Hepatocyte (in vitro differentiated cells): ENCODE measurements around the gene KRTAP10-8. TPM values are rescaled to one million over a fixed set of nuclear protein-coding genes. Genes with fewer than 3 reads are reported as not detected.

Experiments
- DNase-seq: peaks from one replicate; pipeline ENCODE4 v3.0.0-alpha.2; 2016; ENCODE audit warnings: low spot score
- H2AFZ ChIP-seq: fragments of 200-600 bp; sonication (generic); 2 replicates; pipeline ENCODE4 v1.6.0; 2016; ENCODE audit warnings: antibody characterized with exemption, mild to moderate bottlenecking
- H3K27ac ChIP-seq: fragments of 200-600 bp; sonication (generic); 2 replicates; pipeline ENCODE4 v1.5.1; 2016; ENCODE audit warnings: mild to moderate bottlenecking
- H3K27me3 ChIP-seq: fragments of 200-600 bp; sonication (generic); 2 replicates; pipeline ENCODE4 v1.6.1; 2016
- H3K36me3 ChIP-seq: fragments of 200-600 bp; sonication (generic); replicated peaks from 2 replicates; pipeline ENCODE4 v1.5.1; 2016; ENCODE audit warnings: low read depth; ENCODE audit not compliant: insufficient read depth
- H3K4me1 ChIP-seq: fragments of 200-600 bp; sonication (generic); 2 replicates; pipeline ENCODE4 v1.5.1; 2016; ENCODE audit warnings: mild to moderate bottlenecking, moderate library complexity; ENCODE audit not compliant: insufficient read depth
- H3K4me2 ChIP-seq: fragments of 200-600 bp; sonication (generic); 2 replicates; pipeline ENCODE4 v1.6.0; 2016
- H3K4me3 ChIP-seq: fragments of 200-600 bp; sonication (generic); 2 replicates; pipeline ENCODE4 v1.5.1; 2016; ENCODE audit warnings: mild to moderate bottlenecking
- H3K79me2 ChIP-seq: fragments of 200-600 bp; sonication (generic); 2 replicates; pipeline ENCODE4 v1.6.0; 2017; ENCODE audit warnings: mild to moderate bottlenecking
- H3K9me2 ChIP-seq: fragments of 200-600 bp; sonication (generic); replicated peaks from 2 replicates; pipeline ENCODE4 v1.6.0; 2017; ENCODE audit warnings: mild to moderate bottlenecking; ENCODE audit not compliant: insufficient read depth
- H3K9me3 ChIP-seq: fragments of 200-600 bp; sonication (generic); 2 replicates; pipeline ENCODE4 v1.5.1; 2016; ENCODE audit warnings: low read depth, mild to moderate bottlenecking
- H4K20me1 ChIP-seq: fragments of 200-600 bp; sonication (generic); 2 replicates; pipeline ENCODE4 v1.6.0; 2016; ENCODE audit warnings: mild to moderate bottlenecking; ENCODE audit not compliant: insufficient read depth, poor library complexity, severe bottlenecking
- EZH2 ChIP-seq: fragments of 200-600 bp; sonication (generic); IDR thresholded peaks from 2 replicates; pipeline ENCODE4 v1.6.1; 2016; ENCODE audit warnings: antibody characterized with exemption, mild to moderate bottlenecking, borderline replicate concordance
- EZH2phosphoT487 ChIP-seq: fragments of 200-600 bp; sonication (generic); IDR thresholded peaks from one replicate; pipeline ENCODE4 v1.6.1; 2018; ENCODE audit warnings: antibody characterized with exemption, mild to moderate bottlenecking, low read depth, moderate library complexity; ENCODE audit not compliant: unreplicated experiment, severe bottlenecking
- WGBS: methylation state at CpG from one replicate; pipeline ENCODE4 v1.1.6; 2016; ENCODE audit warnings: low lambda C conversion rate; ENCODE audit errors: missing lambda C conversion rate; 5-methylcytosine and 5-hydroxymethylcytosine counted together
- polyA plus RNA-seq: library from polyadenylated mRNA; unstranded; fragments of >200 nt; fragmentation: Nextera tagmentation; extraction: Ambion mirVana; gene quantifications from 2 replicates; pipeline ENCODE4 v1.2.1, GENCODE V29; 2016
- total RNA-seq: library from RNA; depleted of rRNA; stranded (reverse); fragments of >200 nt; gene quantifications from 2 replicates; pipeline ENCODE4 v1.2.3, GENCODE V29; 2014
- TF ChIP-seq, protein P1 (sequence below): fragments of 200-600 bp; sonication (generic); IDR thresholded peaks from 2 replicates; pipeline ENCODE4 v1.5.1; 2016; ENCODE audit warnings: antibody characterized with exemption, mild to moderate bottlenecking; ENCODE audit not compliant: poor library complexity

KRTAP10-8 gene
- total RNA-seq (not detected in 2 replicates), polyA plus RNA-seq (not detected in 2 replicates)

GRCh38 chr21:44612029-44612486 is at the start of gene KRTAP10-8:
Gene KRTAP10-8 (plus strand): TSS chr21:44612079. CDS start chr21:44612101, 22 bp downstream.
- Histone ChIP-seq H3K4me2 (no peak within 1 kb of the TSS), H2AFZ (no peak within 1 kb of the TSS), H3K9me3 (no peaks in the 10 kb centered on the region), H3K79me2 (no peaks in the 10 kb centered on the region), H3K4me1 (no peaks in the 10 kb centered on the region), H3K27me3 (no peaks in the 10 kb centered on the region), H3K36me3 (no peaks in the 10 kb centered on the region), H4K20me1 (no peaks in the 10 kb centered on the region), H3K4me3 (no peak within 1 kb of the TSS), H3K27ac (no peak within 1 kb of the TSS), H3K9me2 (no peaks in the 10 kb centered on the region)
- no peak for DNase-seq
- 95% methylated on average over 8 of the region's 8 CpGs for WGBS
- TF ChIP-seq EZH2 (no peak), EZH2phosphoT487 (no peak)
- TF ChIP-seq, protein P1, sequence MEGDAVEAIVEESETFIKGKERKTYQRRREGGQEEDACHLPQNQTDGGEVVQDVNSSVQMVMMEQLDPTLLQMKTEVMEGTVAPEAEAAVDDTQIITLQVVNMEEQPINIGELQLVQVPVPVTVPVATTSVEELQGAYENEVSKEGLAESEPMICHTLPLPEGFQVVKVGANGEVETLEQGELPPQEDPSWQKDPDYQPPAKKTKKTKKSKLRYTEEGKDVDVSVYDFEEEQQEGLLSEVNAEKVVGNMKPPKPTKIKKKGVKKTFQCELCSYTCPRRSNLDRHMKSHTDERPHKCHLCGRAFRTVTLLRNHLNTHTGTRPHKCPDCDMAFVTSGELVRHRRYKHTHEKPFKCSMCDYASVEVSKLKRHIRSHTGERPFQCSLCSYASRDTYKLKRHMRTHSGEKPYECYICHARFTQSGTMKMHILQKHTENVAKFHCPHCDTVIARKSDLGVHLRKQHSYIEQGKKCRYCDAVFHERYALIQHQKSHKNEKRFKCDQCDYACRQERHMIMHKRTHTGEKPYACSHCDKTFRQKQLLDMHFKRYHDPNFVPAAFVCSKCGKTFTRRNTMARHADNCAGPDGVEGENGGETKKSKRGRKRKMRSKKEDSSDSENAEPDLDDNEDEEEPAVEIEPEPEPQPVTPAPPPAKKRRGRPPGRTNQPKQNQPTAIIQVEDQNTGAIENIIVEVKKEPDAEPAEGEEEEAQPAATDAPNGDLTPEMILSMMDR: no peak

DNA sequence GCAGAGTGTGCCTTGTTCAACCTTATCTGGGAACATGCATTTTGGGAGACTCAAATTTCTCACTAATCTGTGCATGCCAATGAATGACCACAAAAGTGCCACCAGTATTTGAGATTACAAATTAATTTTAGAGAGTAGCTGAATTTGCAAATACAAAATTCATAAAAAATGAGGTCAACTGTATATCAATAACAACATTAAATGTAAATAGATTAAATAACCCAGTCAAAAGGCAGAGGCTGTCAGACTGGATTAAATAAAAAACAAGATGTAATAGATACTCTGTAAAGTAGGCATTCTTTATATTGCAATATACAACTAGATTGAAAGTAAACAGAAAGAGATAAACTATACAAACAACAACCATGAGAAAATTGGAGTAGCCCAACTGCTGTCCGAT is 47.8 kb upstream of the KRTAP10-8 start:
- Histone ChIP-seq H3K9me2 (no peaks in the 10 kb centered on the region), H3K27ac (no peak overlapping the region), H2AFZ (no peak overlapping the region), H3K79me2 (no peaks in the 10 kb centered on the region), H3K27me3 (no peaks in the 10 kb centered on the region), H3K4me1 (no peaks in the 10 kb centered on the region), H4K20me1 (no peaks in the 10 kb centered on the region), H3K36me3 (no peaks in the 10 kb centered on the region), H3K4me3 (no peak overlapping the region), H3K9me3 (no peaks in the 10 kb centered on the region), H3K4me2 (no peak overlapping the region)
- DNase-seq: no peak
- 94% methylated on average over 1 of the region's 1 CpG for WGBS
- TF ChIP-seq EZH2phosphoT487 (no peak), EZH2 (no peak)
- TF ChIP-seq, protein P1: no peak

GRCh38 chr21:44564886-44565598 is 46.8 kb upstream of the KRTAP10-8 start:
- no peak for DNase-seq
- no peaks in the 10 kb centered on the region for H3K9me2 ChIP-seq
- no peaks in the 10 kb centered on the region for H3K4me1 ChIP-seq
- H2AFZ ChIP-seq: no peak overlapping the region
- no peak overlapping the region for H3K27ac ChIP-seq
- no peaks in the 10 kb centered on the region for H3K9me3 ChIP-seq
- no peaks in the 10 kb centered on the region for H3K79me2 ChIP-seq
- H4K20me1 ChIP-seq: no peaks in the 10 kb centered on the region
- WGBS: 8% methylated on average over 1 of the region's 1 CpG
- H3K36me3 ChIP-seq: no peaks in the 10 kb centered on the region
- TF ChIP-seq EZH2: no peak
- TF ChIP-seq EZH2phosphoT487: no peak
- TF ChIP-seq, protein P1: no peak
- no peaks in the 10 kb centered on the region for H3K27me3 ChIP-seq
- H3K4me3 ChIP-seq: no peak overlapping the region
- H3K4me2 ChIP-seq: no peak overlapping the region
